H54 (cell line): ENCODE data around the gene UGT1A3.

Experiments used
- DNase-seq: peaks from one replicate; pipeline ENCODE4 v3.0.0; 2011; ENCODE audit warnings: low spot score, mixed read lengths; ENCODE audit not compliant: insufficient read length
- FAIRE-seq: peaks from 3 replicates; lab custom pipeline; 2011; peaks lifted over from hg19 to GRCh38; lab: Jason Lieb, UNC
- POLR2A ChIP-seq: IDR thresholded peaks from 2 replicates; pipeline ENCODE4 v1.6.1; 2011; ENCODE audit warnings: low read depth, mild to moderate bottlenecking, low read length

The UGT1A3 gene

DNA sequence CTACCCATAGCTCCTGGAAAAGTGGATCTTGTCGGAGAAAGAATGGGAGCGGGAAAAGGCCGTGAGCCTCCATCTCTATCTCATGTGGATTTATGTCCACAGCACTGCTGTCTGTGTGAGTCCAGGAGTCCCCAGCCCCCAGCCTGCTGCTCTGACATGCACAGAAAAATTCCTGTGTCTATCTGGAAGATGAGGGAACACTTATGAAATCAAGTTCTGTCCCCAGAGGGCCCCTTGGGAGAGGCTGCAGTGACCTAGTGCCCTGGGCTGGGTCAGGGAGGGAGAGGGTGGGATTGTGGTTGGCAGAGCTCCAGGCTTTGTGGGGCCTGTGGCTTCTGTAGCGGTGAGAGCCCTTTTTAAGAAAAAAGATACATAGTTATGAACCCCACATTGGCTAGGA lies 87.9 kb downstream of the UGT1A3 start:
- no peak for TF ChIP-seq POLR2A
- FAIRE-seq = no peak
- DNase-seq = no peak

DNA sequence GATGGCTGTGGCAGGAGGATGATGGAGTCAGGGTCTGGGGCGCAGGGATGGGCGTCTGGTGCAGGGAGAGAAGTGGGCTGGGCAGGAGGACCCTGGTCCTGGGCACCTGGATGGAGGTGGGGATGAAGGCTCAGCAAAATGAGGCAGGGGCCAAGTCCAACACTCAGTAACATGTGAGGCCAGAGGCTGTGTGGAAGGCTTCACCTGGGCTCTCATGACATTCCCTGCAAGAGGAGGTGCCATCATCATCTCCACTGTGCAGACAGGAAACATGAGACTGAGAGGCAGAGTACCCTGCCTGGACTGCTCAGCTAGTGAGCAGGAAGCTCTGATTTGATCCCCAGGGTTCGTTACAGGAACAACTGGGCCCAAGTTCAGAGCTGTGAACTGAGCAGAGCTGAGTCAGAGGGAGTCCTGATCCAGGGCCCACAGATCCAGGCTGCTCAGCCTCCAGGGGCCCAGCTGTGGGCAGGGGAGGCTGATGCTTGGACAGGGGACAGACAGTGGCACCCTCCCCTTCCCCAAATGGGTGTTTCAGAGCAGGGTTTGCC lies 88.6 kb downstream of the UGT1A3 start:
- no peak for TF ChIP-seq POLR2A
- FAIRE-seq (no peak), DNase-seq (no peak)

DNA sequence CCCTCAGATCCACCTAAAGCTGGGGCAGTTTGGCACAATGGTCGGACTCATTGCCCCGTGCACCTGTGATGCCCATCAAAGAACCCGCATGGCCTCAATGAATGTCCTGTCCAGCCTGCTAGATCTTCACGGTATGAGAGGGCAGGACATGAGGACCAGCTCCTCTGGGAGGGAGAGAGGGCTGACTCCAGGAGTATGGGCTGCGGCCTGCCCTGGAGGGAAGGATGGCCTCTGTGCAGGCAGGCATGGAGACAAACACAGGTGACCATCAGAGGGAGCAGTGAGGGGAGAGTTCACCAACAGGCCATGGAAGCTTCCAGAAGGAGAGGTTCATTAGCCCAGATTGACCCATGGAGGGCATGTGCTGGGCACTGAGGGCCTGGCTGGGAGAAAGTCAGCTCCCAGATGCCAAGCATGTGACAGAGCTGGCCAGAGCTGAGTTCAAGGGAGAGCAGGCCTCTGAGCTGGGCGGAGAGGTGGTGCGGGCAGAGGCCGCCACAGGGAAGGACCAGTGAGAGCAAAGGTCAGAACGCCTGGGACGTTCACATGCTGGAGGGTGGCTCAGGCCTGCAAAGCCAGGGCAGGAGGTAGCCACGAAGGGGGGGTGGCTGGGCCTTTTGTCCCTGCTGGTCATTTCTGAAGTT lies 89.3 kb downstream of the UGT1A3 start:
- no peak for TF ChIP-seq POLR2A
- DNase-seq (no peak), FAIRE-seq (no peak)

DNA sequence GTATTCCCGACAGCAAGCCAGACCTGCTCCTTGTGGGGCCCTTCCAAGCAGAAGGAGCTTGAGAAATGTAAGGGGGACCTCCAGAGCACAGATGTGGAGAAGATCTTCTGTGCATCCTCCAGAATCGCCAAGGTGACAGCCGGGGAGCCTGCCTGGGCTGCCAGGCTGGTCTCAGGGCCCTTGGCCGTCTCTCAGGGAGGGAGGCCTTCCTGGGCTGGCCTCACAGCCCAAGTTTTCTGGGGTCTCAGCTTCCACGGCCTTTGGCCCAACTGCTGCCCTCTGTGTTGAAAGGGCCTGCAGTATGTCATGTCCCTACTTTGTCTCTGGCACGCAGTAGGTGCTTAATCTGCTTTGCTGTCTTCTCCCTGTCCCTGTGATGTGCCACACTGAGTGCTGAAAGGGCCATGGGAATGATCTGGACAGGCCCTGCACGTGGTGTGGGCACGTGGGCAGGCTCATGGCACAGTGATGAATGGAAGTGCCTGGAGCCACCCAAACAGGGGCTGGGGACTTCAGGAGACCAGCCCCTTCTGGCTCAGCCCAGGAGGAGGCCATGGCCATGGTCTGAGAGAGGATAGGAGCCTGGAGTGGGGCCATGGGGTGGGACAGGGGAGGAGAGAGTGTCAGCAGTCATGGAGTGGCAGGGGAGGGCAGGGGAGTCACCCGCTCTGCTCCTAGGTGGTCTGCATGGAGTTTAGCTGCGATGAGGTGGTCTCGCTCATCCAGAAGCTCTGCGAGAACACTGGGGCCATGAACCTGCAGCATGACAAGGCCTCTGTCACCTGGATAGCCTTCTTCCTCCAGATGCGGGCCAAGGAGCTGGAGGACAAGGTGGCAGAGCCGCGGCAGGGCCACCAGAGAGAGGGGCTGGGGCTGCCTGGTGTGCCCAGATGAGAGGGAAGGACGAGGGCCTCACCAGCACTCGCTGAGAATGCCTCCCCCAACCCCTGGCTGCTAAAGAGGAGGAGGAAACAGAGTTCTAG lies 90.1 kb downstream of the UGT1A3 start:
- DNase-seq = no peak
- TF ChIP-seq POLR2A = no peak
- no peak for FAIRE-seq

DNA sequence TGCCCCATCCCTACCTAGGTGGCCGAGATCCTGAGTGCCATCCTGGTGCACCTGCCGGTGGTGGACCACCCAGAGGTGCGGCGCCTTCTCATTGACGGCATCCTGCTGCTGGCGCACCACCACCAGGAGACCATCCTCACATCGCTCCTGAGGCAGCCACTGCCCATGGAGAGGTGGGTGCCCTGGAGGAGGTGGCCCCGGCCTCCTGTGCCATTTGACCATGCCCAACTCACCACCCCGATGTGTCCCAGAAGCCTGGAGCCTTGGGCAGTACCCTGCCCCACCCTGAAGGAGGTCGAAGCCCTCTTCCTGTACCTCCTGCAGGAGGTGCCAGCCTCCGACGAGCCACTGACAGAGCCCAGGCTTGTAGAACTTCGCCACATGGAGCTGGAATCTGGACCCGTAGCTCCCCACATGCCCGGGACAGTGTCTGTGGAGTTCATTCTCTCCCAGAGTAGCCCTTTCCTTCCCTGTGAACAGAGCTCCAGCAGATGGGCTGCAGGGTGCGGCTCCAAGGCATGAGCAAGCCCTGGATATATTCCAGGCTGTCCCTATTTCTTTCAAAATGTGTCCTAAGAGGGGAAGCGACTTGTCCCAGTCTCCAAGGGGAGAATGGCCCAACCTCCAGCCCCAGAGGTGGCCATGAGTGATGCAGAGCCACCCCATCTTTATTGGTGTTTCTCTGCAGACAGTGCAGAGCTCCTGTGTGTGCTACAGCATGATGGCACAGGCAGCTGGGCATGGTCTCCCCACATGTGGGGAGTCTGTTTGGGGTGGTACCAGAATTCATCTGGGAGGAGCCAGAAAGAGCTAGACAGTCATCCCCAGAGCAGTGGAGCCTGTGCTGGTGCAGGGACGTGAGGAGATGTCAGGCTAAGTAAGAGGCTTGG lies 91.3 kb downstream of the UGT1A3 start:
- DNase-seq = no peak
- no peak for FAIRE-seq
- TF ChIP-seq POLR2A = no peak

DNA sequence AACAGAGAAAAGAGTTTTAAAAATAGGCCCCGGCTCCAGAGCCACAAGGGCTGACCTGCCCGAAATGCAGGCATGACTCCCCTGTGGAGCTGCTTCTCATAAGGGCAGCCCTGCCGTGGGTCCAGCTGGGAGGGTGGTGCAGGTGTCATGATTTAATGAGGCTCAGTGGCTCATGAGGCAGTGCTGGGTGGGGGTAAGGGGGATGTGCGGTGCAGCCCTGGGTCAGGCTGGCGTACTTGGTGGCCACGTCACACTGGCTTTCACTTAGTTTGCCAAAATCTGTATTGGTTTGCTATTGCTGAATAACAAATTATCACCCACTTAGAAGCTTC lies 91.9 kb downstream of the UGT1A3 start:
- DNase-seq = no peak
- FAIRE-seq = no peak
- TF ChIP-seq POLR2A = no peak

DNA sequence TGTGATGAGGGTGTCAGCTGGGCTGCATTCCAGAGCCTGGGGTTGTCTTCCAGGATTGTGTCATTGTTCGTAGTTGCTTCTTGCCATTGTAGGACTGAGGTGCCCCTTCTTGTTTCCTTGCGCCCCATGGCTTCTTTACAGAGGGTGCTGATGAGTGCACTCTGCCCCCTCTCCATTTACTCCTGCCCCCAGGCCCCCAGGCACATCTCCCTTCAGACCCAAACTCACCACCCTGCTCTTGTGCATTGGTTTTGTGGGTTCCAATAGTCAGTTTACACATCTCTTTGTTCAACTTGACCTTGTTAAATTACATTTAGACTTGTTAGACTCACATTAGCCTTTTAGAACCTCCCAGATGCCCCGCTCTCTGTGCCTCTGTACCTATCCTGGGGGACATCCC lies 92.4 kb downstream of the UGT1A3 start:
- FAIRE-seq = no peak

DNA sequence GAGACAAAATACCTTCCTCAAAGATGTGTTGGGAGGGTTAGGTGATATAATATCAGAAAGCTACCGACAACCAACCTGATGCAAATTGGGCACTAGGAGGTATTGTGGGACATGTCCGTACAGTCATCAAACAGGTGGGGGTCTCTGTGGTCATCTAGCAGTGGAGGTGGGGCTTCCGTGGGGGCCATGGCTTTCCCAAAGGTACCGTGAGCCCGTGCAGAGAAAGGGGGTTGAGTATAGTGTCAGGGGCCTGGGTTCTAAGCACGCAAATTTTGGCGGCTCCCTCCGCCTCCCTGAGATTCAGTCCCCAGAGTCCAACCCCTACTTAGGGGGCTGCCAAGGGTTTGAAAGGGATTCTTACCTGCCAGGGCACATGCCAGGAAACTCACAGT lies 92.9 kb downstream of the UGT1A3 start:
- TF ChIP-seq POLR2A = no peak
- FAIRE-seq (no peak), DNase-seq (no peak)

More for the DNA sequence above, 92.4 kb downstream of the UGT1A3 start:
- DNase-seq = no peak
- TF ChIP-seq POLR2A = no peak

DNA sequence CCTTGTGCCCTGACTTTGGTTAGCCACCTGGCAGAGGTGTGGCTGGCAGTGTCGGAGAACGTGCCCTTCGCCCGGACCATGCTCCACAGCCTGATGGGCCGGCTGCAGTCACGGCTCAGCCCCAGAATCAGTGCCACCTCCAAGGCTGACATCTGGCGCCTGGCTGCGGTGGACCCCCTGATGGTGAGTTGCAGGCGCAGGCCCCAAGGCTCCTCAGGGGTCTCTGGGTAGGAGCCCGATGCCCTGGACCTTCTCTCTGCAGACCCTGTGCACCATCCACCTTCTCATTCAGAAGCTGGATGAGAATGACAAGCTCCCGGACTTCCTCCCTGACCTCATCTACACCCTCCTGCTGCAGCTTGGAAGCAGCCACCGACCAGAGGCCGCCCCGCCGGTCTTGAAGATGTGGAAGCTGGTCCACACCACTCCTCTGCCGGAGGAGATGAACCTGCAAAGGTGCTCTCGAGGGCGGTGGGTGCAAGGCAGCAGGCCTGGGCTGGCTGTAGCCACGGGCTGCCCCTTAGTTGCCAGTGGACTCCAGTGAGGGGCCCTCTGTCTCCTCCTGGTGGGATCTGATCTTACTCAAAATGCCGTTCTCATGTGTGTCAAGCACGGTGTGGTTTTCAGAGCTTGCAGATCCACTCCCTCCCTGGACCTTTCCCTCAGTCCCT lies 93.4 kb downstream of the UGT1A3 start:
- FAIRE-seq (no peak), DNase-seq (no peak)
- TF ChIP-seq POLR2A = no peak
